ENCODE results near the gene DCBLD2.

DNA sequence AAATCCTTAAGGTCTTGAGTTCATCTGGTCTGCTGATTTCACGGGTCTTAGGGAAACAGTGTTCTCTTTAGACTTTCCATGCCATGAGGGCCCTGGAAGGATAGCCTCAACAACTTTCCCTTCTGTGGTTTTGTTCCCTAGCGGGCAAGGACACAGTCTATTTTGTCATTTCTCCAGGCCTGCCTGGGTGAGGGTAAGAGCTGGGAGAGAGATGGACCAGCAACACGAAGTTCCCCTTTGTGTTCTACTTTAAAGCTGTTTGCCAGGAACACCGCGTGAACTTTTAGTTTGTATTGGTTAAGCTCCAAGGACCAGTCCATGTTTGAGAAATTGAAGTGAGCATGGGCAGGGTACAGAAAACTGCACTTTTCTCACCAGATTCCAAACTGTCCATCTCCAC, 117.5 kb downstream of the DCBLD2 start:
- no peak for TF ChIP-seq ZNF253 (CRISPR knock-in tag; conservative IDR thresholded peaks at IDR 0.05)
- no peak for TF ChIP-seq CEBPB (tag; IDR thresholded peaks at IDR 0.05)
- no peak for TF ChIP-seq CHD2 (IDR thresholded peaks at IDR 0.05; ENCODE audit: low read depth, low read length)
- TF ChIP-seq, protein P1, sequence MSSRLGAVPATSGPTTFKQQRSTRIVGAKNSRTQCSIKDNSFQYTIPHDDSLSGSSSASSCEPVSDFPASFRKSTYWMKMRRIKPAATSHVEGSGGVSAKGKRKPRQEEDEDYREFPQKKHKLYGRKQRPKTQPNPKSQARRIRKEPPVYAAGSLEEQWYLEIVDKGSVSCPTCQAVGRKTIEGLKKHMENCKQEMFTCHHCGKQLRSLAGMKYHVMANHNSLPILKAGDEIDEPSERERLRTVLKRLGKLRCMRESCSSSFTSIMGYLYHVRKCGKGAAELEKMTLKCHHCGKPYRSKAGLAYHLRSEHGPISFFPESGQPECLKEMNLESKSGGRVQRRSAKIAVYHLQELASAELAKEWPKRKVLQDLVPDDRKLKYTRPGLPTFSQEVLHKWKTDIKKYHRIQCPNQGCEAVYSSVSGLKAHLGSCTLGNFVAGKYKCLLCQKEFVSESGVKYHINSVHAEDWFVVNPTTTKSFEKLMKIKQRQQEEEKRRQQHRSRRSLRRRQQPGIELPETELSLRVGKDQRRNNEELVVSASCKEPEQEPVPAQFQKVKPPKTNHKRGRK (tag; IDR thresholded peaks at IDR 0.05) = no peak
- no peak for TF ChIP-seq ZBTB8A (IDR thresholded peaks at IDR 0.05; ENCODE audit: partially characterized antibody)
- TF ChIP-seq, protein P2, sequence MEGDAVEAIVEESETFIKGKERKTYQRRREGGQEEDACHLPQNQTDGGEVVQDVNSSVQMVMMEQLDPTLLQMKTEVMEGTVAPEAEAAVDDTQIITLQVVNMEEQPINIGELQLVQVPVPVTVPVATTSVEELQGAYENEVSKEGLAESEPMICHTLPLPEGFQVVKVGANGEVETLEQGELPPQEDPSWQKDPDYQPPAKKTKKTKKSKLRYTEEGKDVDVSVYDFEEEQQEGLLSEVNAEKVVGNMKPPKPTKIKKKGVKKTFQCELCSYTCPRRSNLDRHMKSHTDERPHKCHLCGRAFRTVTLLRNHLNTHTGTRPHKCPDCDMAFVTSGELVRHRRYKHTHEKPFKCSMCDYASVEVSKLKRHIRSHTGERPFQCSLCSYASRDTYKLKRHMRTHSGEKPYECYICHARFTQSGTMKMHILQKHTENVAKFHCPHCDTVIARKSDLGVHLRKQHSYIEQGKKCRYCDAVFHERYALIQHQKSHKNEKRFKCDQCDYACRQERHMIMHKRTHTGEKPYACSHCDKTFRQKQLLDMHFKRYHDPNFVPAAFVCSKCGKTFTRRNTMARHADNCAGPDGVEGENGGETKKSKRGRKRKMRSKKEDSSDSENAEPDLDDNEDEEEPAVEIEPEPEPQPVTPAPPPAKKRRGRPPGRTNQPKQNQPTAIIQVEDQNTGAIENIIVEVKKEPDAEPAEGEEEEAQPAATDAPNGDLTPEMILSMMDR (IDR thresholded peaks at IDR 0.05 in 2 of 3, conservative IDR thresholded peaks at IDR 0.05 in 1 of 3; ENCODE audit: insufficient read depth in 2 of 3, low read depth in 1 of 3, low read length in 3 of 3) = no peak
- TF ChIP-seq POLR2AphosphoS2 (IDR thresholded peaks at IDR 0.05; ENCODE audit: low read length) = no peak
- TF ChIP-seq POLR2A (conservative IDR thresholded peaks at IDR 0.05) = no peak
- no peak for TF ChIP-seq ZNF121 (CRISPR knock-in tag; conservative IDR thresholded peaks at IDR 0.05)
